Measurements from ENCODE around the gene TAF7L.
A peak's percentile ranks its signal among the peaks of the same experiment; 100 is the strongest.

Gene TAF7L

DNA sequence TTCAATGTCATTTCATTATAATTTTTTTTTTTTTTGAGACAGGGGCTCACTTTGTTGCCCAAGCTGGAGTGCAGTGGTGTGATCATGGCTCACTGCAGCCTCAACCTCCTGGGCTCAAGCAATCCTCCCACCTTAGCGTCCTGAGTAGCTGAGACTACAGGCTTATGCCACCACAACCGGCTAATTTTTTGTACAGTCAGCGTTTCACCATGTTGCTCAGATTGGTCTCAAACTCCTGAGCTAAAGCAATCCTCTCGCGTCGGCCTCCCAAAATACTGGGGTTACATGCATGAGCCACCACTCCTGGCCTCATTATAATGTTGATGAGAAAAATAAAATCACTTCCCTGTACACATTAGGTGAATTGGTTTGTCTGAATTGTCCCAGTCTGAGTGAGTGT lies 16.9 kb downstream of the TAF7L start:
- H3K4me3 ChIP-seq (ENCODE audit: low read depth, low read length), result no peak overlapping the region
- in situ Hi-C loops (cut with HindIII; ENCODE audit: low sequenced_read_pairs), result no loop called here
- TF ChIP-seq, protein P1, sequence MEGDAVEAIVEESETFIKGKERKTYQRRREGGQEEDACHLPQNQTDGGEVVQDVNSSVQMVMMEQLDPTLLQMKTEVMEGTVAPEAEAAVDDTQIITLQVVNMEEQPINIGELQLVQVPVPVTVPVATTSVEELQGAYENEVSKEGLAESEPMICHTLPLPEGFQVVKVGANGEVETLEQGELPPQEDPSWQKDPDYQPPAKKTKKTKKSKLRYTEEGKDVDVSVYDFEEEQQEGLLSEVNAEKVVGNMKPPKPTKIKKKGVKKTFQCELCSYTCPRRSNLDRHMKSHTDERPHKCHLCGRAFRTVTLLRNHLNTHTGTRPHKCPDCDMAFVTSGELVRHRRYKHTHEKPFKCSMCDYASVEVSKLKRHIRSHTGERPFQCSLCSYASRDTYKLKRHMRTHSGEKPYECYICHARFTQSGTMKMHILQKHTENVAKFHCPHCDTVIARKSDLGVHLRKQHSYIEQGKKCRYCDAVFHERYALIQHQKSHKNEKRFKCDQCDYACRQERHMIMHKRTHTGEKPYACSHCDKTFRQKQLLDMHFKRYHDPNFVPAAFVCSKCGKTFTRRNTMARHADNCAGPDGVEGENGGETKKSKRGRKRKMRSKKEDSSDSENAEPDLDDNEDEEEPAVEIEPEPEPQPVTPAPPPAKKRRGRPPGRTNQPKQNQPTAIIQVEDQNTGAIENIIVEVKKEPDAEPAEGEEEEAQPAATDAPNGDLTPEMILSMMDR (IDR thresholded peaks at IDR 0.05; ENCODE audit: low read depth, low read length), result no peak
- DNase-seq (ENCODE audit: low read depth, low spot score), result no peak

DNA sequence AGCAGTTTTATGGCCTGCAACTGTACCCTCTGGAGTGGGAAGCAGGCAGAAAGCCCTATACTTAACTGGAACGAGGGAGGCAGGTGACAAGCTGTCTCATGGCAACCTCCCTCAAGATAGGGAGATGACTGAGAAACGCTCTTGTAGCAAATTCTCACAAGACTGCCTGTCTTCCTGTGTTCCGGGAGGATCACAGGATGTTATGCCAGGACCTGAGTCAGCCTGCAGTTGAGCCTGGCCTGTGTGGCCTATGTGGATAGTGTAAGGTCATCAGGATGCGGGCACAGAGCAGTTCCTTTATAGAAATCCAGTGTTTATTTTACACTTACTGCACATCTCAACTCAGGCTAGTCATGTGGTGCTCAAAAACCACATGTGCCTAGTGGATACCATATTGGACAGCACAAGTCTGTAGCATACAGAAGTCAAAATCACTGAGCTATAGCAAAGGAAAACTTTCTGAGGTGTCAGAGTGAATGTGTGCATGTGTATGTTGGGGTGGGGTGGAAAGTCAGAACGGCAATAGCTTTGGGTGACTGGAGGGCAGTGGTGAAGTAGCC lies 25.2 kb downstream of the TAF7L start:
- in situ Hi-C loops (cut with HindIII; ENCODE audit: low sequenced_read_pairs), result no loop called here
- TF ChIP-seq, protein P1 (IDR thresholded peaks at IDR 0.05; ENCODE audit: low read depth, low read length), result no peak
- peak; percentile 66 for DNase-seq (ENCODE audit: low read depth, low spot score)
- no peak overlapping the region for H3K4me3 ChIP-seq (ENCODE audit: low read depth, low read length)

DNA sequence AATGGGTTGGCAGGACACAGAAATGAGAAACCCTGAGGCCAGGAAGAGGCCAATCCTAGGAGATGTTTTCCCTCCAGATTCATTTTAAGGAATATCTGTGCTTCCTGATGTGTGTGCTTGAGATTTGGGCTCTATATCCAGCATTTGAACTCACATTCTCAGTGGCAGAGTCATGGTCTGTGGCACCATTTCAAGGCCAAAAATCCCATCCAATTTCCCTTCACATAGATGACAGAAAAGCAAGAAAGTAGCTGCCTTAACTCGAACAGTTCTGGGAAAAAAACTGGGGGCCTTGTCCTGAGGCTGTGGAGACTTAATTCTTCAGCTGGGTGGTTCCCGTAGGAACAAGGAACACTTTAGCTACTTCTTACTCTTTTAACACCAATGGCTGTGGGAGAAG lies 27.4 kb downstream of the TAF7L start:
- no peak overlapping the region for H3K4me3 ChIP-seq (ENCODE audit: low read depth, low read length)
- in situ Hi-C loops (cut with HindIII; ENCODE audit: low sequenced_read_pairs), result no loop called here
- DNase-seq (ENCODE audit: low read depth, low spot score), result no peak
- TF ChIP-seq, protein P1 (IDR thresholded peaks at IDR 0.05; ENCODE audit: low read depth, low read length), result no peak

DNA sequence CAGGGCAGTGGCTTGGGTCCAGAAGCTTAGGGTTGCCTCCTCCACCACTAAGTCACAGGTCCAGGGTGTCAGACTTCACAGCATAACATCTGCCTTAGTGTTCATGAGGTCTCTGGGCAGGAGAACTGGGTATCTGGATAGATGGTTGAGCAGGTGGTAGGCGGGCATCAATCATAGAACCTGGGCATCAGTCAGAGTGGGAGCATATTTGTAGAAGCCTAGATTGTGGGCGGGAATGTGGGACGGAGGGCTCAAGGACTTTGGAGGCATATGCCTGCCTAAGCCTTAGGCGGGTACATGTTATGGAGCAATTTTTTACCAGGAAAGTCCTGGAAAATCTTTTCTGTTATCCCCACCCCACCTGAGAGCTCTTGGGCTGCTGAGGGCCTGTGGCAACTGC lies 28.5 kb downstream of the TAF7L start:
- in situ Hi-C loops (cut with HindIII; ENCODE audit: low sequenced_read_pairs), result no loop called here
- no peak for DNase-seq (ENCODE audit: low read depth, low spot score)
- TF ChIP-seq, protein P1 (IDR thresholded peaks at IDR 0.05; ENCODE audit: low read depth, low read length), result no peak
- H3K4me3 ChIP-seq (ENCODE audit: low read depth, low read length), result no peak overlapping the region

DNA sequence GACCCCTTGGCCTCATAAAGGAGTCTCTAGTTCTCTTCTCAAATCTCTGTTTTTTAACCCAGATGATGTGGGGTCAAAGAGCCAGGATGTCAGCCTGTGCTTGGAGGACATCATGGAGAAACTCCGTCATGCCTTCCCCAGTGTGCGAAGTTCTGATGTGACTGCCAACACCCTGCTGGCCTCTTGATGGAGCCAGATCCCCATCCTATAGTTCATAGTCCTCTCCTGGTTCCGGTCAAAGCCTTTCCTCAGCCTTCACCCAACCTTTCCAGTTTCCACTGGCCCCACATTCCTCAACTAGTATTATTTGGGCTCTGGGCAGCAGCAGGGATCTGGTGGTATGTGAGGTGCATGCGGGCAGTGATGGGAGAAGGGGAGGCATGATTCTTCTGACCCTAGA lies 30.7 kb downstream of the TAF7L start:
- H3K4me3 ChIP-seq (ENCODE audit: low read depth, low read length), result no peak overlapping the region
- in situ Hi-C loops (cut with HindIII; ENCODE audit: low sequenced_read_pairs), result no loop called here
- DNase-seq (ENCODE audit: low read depth, low spot score), result no peak
- TF ChIP-seq, protein P1 (IDR thresholded peaks at IDR 0.05; ENCODE audit: low read depth, low read length), result no peak

DNA sequence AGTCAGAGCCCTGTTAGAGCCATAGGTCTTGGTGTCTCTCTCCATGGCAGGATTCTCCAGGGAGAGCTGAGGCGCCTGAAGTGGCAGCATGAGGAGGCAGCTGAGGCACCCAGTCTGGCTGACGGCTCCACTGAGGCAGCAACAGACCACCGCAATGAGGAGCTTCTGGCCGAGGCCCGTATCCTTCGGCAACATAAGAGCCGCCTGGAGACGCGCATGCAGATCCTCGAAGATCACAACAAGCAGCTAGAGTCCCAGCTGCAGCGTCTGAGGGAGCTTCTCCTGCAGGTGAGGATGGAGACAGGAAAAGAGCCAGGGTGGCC lies 32.9 kb downstream of the TAF7L start:
- DNase-seq (ENCODE audit: low read depth, low spot score), result no peak
- TF ChIP-seq, protein P1 (IDR thresholded peaks at IDR 0.05; ENCODE audit: low read depth, low read length), result no peak
- in situ Hi-C loops (cut with HindIII; ENCODE audit: low sequenced_read_pairs), result no loop called here
- no peak overlapping the region for H3K4me3 ChIP-seq (ENCODE audit: low read depth, low read length)
